AG09309 (cell line): Measurements from ENCODE around the gene PDE2A.

Experiments used
- DNase-seq: peaks from one replicate; pipeline ENCODE4 v3.0.0-alpha.2; 2010; ENCODE audit warnings: low read depth
- H3K4me3 ChIP-seq: 2 replicates; pipeline ENCODE4 v1.5.1; 2011; ENCODE audit warnings: mild to moderate bottlenecking, low read depth, low read length, moderate library complexity; ENCODE audit not compliant: control insufficient read depth
- TF ChIP-seq, protein P1 (sequence below): IDR thresholded peaks from 2 replicates; pipeline ENCODE4 v1.5.1; 2011; ENCODE audit warnings: mild to moderate bottlenecking, low read depth, low read length, inconsistent platforms; ENCODE audit not compliant: insufficient read depth, control insufficient read depth; ENCODE audit errors: missing control alignments

The PDE2A gene

DNA sequence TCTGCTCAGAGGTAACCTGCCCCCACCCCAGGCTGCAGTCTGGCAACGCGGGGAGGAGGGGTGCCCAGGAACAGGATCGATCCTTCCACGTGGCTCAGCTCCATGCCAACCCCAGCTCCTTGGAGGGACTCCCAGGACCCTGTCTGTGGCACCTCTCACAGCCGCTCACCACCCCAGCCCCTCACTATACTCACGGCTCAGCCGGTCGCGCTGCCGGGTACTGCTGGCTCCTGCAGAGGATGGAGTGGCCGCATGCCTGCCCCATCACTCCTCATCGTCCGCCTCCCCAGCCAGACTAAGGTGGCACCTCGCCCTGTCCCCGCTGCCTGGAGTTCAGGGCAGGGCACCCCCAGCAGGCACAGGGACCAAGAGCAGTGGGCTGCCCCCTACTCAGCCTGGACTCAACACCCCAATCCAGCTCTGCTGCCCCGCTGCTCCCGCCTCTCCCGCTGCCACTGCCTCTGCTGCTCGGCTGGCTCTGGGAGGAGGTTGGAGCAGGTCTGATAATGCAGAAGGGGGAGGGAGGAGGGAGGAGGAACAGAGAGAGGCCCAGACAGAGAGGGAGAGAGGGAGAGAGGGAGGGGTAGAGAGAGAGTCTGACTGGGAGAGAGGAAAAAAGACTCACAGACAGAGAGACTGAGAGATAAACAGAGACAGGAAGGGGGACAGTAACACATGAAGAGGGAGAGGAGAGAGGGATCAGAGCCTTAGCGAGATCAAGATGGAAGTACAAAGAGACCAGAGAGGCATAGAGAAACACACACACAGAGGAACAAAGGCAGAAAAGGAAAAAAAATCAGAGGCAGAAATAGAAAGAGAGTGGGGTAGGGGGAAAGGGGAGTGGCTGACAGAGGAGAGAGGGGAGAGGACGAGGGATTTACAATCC, at the start of gene PDE2A:
Gene PDE2A (minus strand): TSS at position 480 of the 886 bp plus-strand sequence. CDS start 215 bp downstream, at position 265.
- TF ChIP-seq, protein P1, sequence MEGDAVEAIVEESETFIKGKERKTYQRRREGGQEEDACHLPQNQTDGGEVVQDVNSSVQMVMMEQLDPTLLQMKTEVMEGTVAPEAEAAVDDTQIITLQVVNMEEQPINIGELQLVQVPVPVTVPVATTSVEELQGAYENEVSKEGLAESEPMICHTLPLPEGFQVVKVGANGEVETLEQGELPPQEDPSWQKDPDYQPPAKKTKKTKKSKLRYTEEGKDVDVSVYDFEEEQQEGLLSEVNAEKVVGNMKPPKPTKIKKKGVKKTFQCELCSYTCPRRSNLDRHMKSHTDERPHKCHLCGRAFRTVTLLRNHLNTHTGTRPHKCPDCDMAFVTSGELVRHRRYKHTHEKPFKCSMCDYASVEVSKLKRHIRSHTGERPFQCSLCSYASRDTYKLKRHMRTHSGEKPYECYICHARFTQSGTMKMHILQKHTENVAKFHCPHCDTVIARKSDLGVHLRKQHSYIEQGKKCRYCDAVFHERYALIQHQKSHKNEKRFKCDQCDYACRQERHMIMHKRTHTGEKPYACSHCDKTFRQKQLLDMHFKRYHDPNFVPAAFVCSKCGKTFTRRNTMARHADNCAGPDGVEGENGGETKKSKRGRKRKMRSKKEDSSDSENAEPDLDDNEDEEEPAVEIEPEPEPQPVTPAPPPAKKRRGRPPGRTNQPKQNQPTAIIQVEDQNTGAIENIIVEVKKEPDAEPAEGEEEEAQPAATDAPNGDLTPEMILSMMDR: no peak
- no peak for DNase-seq
- H3K4me3 ChIP-seq: no peak within 1 kb of the TSS

DNA sequence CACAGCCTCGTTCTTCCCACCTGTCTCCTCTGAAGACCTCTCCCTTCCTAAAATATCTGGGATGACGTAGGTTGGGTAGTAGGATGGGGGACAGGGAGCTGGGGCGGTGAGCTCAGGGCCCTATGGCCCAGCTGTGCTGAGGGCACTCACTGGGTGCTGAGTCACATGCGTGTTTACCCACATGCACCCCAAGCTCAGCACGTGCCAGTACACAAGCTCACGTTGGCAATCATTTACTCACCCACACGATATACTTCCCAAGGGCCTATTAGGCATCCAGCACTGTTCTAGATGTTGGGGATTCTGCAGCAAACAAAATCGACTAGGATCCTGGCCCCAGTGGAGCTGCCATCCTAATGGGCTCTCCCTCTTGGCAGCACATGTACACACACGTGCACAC, 49.3 kb upstream of the PDE2A start:
- no peak overlapping the region for H3K4me3 ChIP-seq
- DNase-seq: no peak
- TF ChIP-seq, protein P1: no peak

DNA sequence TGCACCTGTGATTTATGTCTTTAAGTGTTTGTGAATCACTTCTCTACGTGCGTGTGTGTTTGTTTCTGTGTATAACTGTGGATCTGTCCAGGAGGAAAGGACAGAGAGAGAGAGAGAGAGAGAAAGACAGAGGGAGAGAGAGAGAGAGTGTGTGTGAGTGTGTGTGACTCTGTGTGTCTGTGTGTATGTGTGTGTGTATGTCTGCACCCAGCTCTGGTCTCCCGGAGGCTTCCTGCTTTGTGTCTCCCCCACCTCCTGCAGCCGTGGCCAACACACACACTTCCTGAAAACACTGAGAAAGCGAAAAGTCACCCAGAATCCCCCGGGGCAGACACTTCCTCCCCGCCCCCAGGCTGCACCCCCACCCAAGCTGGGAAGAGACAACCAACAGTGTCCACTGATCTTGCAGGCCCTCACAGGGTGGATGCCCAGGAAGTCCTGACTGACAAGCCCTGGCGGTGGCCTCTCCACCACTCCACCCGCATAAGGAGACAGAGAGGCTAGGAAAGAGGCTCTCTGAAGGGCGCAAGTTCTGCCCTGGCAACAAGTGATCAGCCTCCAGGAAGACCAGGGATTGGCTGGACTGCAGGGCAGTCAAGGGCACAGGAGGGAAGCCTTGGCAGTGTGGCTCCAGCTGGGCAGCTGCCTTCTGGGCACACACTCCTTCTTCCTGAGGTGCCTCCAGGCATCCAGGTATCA, 48.0 kb upstream of the PDE2A start:
- peak overlapping the region; percentile 65 for H3K4me3 ChIP-seq
- TF ChIP-seq, protein P1: no peak
- peak; percentile 80 for DNase-seq

DNA sequence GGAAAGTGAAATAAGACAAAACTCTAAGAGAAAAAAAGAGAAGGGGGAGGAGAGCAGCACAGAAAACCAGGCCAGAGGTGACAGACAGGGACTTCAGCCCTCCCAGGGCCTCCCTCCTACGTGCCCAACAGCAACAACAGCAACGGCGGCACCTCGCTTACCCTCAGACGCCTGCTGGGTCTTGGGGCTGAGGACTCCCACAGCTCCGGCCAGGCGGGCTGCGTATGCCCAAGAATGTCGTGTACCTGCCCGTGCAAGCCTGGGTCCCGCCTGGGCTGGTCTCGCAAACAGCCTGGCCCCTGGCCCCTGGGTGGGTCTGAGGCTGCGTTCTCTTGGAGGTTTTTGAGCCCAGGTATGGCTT, 47.4 kb upstream of the PDE2A start:
- TF ChIP-seq, protein P1: no peak
- H3K4me3 ChIP-seq: peak overlapping the region; percentile 65
- DNase-seq: no peak

DNA sequence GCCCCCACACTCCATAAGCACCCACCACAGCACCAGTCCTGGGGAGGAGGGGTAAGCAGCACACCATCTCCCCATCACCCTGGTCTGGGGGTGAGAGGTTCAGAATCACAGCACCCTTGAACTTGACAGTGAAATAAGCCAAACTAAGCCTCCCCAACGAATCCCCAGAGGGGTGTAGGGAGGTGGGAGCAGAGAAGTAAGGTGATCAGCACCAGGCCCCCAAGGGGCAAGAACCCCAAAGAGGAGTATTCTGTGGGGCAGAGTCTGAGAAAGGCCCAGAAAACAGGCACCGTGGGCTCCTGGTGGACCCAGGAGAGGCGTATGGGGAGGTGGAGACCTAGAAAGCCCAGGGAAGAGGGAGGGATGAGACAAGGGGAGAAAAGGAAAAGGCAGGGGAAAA, 47.1 kb upstream of the PDE2A start:
- TF ChIP-seq, protein P1: no peak
- no peak for DNase-seq
- peak overlapping the region; percentile 65 for H3K4me3 ChIP-seq

DNA sequence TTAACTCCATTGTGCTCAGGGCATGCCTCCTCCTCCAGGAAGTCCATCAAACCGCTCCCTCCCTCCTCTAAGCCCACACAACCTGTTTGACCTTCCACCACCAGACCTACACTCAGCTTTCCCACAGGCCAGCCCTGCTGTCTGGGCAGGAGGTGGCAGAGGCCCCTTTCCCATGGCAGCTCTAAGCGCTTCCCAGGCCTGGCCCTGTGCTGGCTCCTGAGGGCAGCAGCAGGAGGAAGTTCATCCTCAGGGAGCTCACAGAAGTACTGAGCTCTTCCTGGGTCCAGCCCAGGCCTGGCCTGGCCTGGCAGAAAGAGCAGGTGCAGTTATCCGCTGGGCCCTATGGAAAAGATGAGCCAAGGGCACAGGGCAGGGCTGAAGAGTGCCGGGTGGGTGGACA, 46.6 kb upstream of the PDE2A start:
- peak overlapping the region; percentile 65 for H3K4me3 ChIP-seq
- TF ChIP-seq, protein P1: no peak
- no peak for DNase-seq
